CD4-positive, alpha-beta T cell treated with Interleukin-10 for 1 hour (primary cell): ENCODE data around the gene GFY.

ENCODE experiments used
- DNase-seq: peaks from one replicate; pipeline ENCODE4 v3.0.0-alpha.2; 2020

GFY gene

GRCh38 chr19:49473868-49474541 is 48.8 kb downstream of the GFY start, which contains the start of gene FLT3LG:
FLT3LG (plus strand) TSS chr19:49474215; CDS start chr19:49474640, 425 bp downstream.
- peak; percentile 96 for DNase-seq

DNA sequence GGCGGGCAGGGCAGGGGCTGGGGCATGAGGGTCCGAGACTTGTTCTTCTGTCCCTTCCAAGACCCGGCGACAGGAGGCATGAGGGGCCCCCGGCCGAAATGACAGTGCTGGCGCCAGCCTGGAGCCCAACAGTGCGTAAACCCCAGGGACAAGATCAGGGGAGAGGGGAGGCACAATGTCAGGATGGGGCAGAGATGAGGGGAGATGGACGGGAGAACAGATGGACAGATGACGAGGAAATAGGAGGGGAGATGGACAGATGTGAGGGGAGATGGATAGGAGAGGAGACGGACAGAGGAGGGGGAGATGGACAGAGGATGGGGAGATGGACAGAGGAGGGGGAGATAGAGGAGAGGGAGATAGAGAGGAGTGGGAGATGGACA is 49.3 kb downstream of the GFY start:
- no peak for DNase-seq

DNA sequence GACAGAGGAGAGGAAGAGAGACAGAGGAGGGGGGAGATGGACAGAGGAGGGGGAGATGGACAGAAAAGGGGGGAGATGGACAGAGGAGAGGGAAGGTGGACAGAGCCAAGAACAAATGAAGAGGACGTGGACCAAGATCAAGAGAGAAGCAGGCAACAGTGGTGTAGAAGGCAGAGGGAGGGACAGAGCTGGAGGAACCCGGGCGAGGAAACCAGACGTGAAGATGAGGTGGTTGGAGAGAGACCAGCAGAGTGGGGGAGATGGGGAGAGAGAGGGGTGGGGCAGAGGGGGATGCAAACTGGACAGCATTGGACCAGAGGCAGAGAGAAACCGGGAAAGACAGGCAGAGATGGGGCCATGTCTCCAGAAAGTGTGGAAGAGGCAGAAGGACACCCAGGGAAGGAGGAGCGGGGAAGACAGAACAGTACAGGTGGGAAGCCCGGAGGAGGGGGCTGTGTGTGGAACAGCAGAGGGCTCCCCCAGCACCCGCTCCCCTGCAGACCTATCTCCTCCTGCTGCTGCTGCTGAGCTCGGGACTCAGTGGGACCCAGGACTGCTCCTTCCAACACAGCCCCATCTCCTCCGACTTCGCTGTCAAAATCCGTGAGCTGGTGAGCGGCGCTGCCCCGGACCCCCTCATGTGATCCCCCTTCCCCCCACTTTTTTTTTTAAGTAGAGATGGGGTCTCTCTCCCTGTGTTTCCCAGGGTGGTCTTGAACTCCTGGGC is 50.2 kb downstream of the GFY start:
- DNase-seq, result peak; percentile 30

GRCh38 chr19:49475995-49476880 is 51.0 kb downstream of the GFY start:
- peak; percentile 76 for DNase-seq
